SK-N-SH (cell line): ENCODE data around the gene DOCK3. TPM values are rescaled to one million over a fixed set of nuclear protein-coding genes. Genes with fewer than 3 reads are reported as not detected.

Experiments
- CTCF ChIA-PET: fragments of 300-600, 350-600 bp; formaldehyde crosslinking; extraction: SDS; loops from one replicate; lab custom pipeline; 2021; lab: Yijun Ruan, JAX
- POLR2A ChIA-PET: fragments of 350-600 bp; sonication (Branson Sonifier 250); formaldehyde crosslinking; extraction: SDS; loops from one replicate; lab custom pipeline; 2020; ENCODE audit warnings: antibody characterized with exemption, inconsistent platforms; lab: Yijun Ruan, JAX
- DNase-seq: peaks from one replicate; pipeline ENCODE4 v3.0.0; 2012
- H2AFZ ChIP-seq: fragments of 200-600 bp; sonication (generic); 2 replicates; pipeline ENCODE4 v1.8.1; 2016; ENCODE audit warnings: antibody characterized with exemption, mild to moderate bottlenecking, low read depth
- H3F3A ChIP-seq: fragments of 200-600 bp; sonication (generic); replicated peaks from 2 replicates; pipeline ENCODE3; 2016; ENCODE audit warnings: antibody characterized with exemption, mild to moderate bottlenecking; ENCODE audit not compliant: insufficient read depth
- H3K27ac ChIP-seq, 2 experiments: fragments of 200-500 bp in 1 of 2; fragments of 200-600 bp in 1 of 2; sonication (Bioruptor generic) in 1 of 2; sonication (generic), shearing (Covaris generic) in 1 of 2; 2 replicates each; pipeline versions ENCODE4 v1.5.1 to v1.6.1; 2014 to 2016; ENCODE audit warnings: low read depth in 2 of 2, inconsistent platforms in 1 of 2, low read length in 1 of 2, mild to moderate bottlenecking in 1 of 2, mixed read lengths in 1 of 2
- H3K27me3 ChIP-seq: fragments of 200-600 bp; sonication (generic), shearing (Covaris generic); 2 replicates; pipeline ENCODE4 v1.6.1; 2016; ENCODE audit warnings: mixed run types; ENCODE audit not compliant: insufficient read depth
- H3K36me3 ChIP-seq, 2 experiments: fragments of 200-500 bp in 1 of 2; fragments of 200-600 bp in 1 of 2; sonication (Bioruptor generic) in 1 of 2; sonication (generic) in 1 of 2; replicated peaks in 1 of 2; 2 replicates each; pipeline versions ENCODE3 to v1.5.1; 2014 to 2016; ENCODE audit warnings: low read length in 1 of 2, mild to moderate bottlenecking in 1 of 2; ENCODE audit not compliant: insufficient read depth in 2 of 2, control insufficient read depth in 1 of 2
- H3K4me1 ChIP-seq, 2 experiments: fragments of 200-500 bp in 1 of 2; fragments of 200-600 bp in 1 of 2; sonication (Bioruptor generic) in 1 of 2; sonication (generic), shearing (Covaris generic) in 1 of 2; 2 replicates each; pipeline versions ENCODE4 v1.5.1 to v1.6.1; 2014 to 2016; ENCODE audit warnings: low read depth in 1 of 2, low read length in 1 of 2, mixed run types in 1 of 2; ENCODE audit not compliant: insufficient read depth in 2 of 2, control insufficient read depth in 1 of 2
- H3K4me2 ChIP-seq: fragments of 200-600 bp; sonication (generic), shearing (Covaris generic); 2 replicates; pipeline ENCODE4 v1.6.1; 2017; ENCODE audit warnings: mixed run types
- H3K4me3 ChIP-seq, 2 experiments: fragments of 200-500 bp in 1 of 2; fragments of 200-600 bp in 1 of 2; sonication (Bioruptor generic) in 1 of 2; sonication (generic), shearing (Covaris generic) in 1 of 2; 2 replicates each; pipeline versions ENCODE4 v1.5.1 to v1.8.1; 2014 to 2016; ENCODE audit warnings: low read depth in 2 of 2, inconsistent platforms in 1 of 2, low read length in 1 of 2, mild to moderate bottlenecking in 1 of 2, mixed read lengths in 1 of 2, moderate library complexity in 1 of 2
- H3K79me2 ChIP-seq: fragments of 200-600 bp; sonication (generic); 2 replicates; pipeline ENCODE4 v1.8.1; 2017; ENCODE audit warnings: mild to moderate bottlenecking; ENCODE audit not compliant: insufficient read depth
- H3K9ac ChIP-seq: fragments of 200-600 bp; sonication (generic); 2 replicates; pipeline ENCODE4 v1.6.1; 2017; ENCODE audit warnings: mixed run types
- H3K9me2 ChIP-seq: fragments of 200-600 bp; sonication (generic); 2 replicates; pipeline ENCODE4 v1.6.1; 2017; ENCODE audit warnings: mixed run types
- H3K9me3 ChIP-seq: fragments of 200-600 bp; sonication (generic); 2 replicates; pipeline ENCODE4 v1.6.1; 2017; ENCODE audit warnings: mixed run types, mild to moderate bottlenecking, moderate library complexity
- H4K20me1 ChIP-seq: fragments of 200-600 bp; sonication (generic); 2 replicates; pipeline ENCODE4 v1.6.1; 2017; ENCODE audit warnings: mild to moderate bottlenecking, mixed run types; ENCODE audit not compliant: insufficient read depth
- CHD2 ChIP-seq: fragments of 150-350 bp; IDR thresholded peaks from 2 replicates; pipeline ENCODE4 v1.6.1; 2018; ENCODE audit warnings: low read length; ENCODE audit not compliant: partially characterized antibody
- CTCF ChIP-seq: fragments of 200-600 bp; sonication (generic); IDR thresholded peaks from 2 replicates; pipeline ENCODE4 v1.6.1; 2017; ENCODE audit warnings: antibody characterized with exemption, mild to moderate bottlenecking, moderate library complexity
- ELF1 ChIP-seq: IDR thresholded peaks from 2 replicates; pipeline ENCODE4 v1.4.0; 2012
- EP300 ChIP-seq, 2 experiments: IDR thresholded peaks; 2 replicates each; pipeline versions ENCODE4 v1.4.0 to v1.6.1; 2012; ENCODE audit warnings: borderline replicate concordance in 1 of 2, low read depth in 1 of 2, low read length in 1 of 2
- EZH2phosphoT487 ChIP-seq: fragments of 200-600 bp; sonication (generic); IDR thresholded peaks from 2 replicates; pipeline ENCODE4 v1.6.1; 2017; ENCODE audit warnings: low read depth, mixed run types, mild to moderate bottlenecking, antibody characterized with exemption, moderate library complexity, borderline replicate concordance
- FOSL2 ChIP-seq: IDR thresholded peaks from 2 replicates; pipeline ENCODE4 v1.4.0; 2012; ENCODE audit warnings: low read depth, mild to moderate bottlenecking, moderate library complexity, borderline replicate concordance
- IRF3 ChIP-seq: fragments of 150-350 bp; IDR thresholded peaks from 2 replicates; pipeline ENCODE4 v1.6.1; 2016; ENCODE audit warnings: mild to moderate bottlenecking, low read depth, low read length
- JUND ChIP-seq: IDR thresholded peaks from 2 replicates; pipeline ENCODE4 v1.4.0; 2012
- NRF1 ChIP-seq: IDR thresholded peaks from 2 replicates; pipeline ENCODE4 v1.6.1; 2012; ENCODE audit warnings: low read depth, mild to moderate bottlenecking, low read length
- POLR2AphosphoS5 ChIP-seq: IDR thresholded peaks from 2 replicates; pipeline ENCODE4 v1.6.1; 2012; ENCODE audit warnings: low read depth, low read length
- RAD21 ChIP-seq: IDR thresholded peaks from 2 replicates; pipeline ENCODE4 v1.6.1; 2012; ENCODE audit warnings: mild to moderate bottlenecking, low read length
- RFX5 ChIP-seq: IDR thresholded peaks from 2 replicates; pipeline ENCODE4 v1.6.1; 2012; ENCODE audit warnings: mild to moderate bottlenecking, improper control_type of control experiment, low read length
- TAF1 ChIP-seq: IDR thresholded peaks from 2 replicates; pipeline ENCODE4 v1.6.1; 2012; ENCODE audit warnings: low read depth, mild to moderate bottlenecking, low read length, moderate library complexity, borderline replicate concordance
- USF2 ChIP-seq: fragments of 150-350 bp; IDR thresholded peaks from 2 replicates; pipeline ENCODE4 v1.6.1; 2017; ENCODE audit warnings: antibody characterized with exemption, low read length, low read depth, borderline replicate concordance
- YY1 ChIP-seq: IDR thresholded peaks from 2 replicates; pipeline ENCODE4 v1.4.0; 2012; ENCODE audit warnings: low read depth, mild to moderate bottlenecking
- polyA plus RNA-seq, 3 experiments: library from polyadenylated mRNA; depleted of rRNA; stranded (reverse); fragments of >200 nt; gene quantifications; 2 replicates each; pipeline ENCODE4 v1.2.3, GENCODE V29; 2012

Gene DOCK3
- polyA plus RNA-seq, 1 of the 3 experiments (the other 2 are of a cell fraction) = 0.05 TPM

GRCh38 chr3:51024121-51024520 lies 349.4 kb downstream of the DOCK3 start:
- Histone ChIP-seq H3K27me3 (no peaks in the 10 kb centered on the region), H3K27ac (no peak overlapping the region), H3K9ac (no peak overlapping the region), H3K36me3 (no peaks in the 10 kb centered on the region), H4K20me1 (no peaks in the 10 kb centered on the region), H3K9me2 (no peaks in the 10 kb centered on the region), H3K4me3 (no peak overlapping the region), H3K4me1 (no peaks in the 10 kb centered on the region), H3F3A (no peaks in the 10 kb centered on the region), H3K4me2 (no peak overlapping the region), H2AFZ (no peak overlapping the region), H3K9me3 (no peaks in the 10 kb centered on the region), H3K79me2 (no peaks in the 10 kb centered on the region; the same call in 1 of the 2 replicates)
- ChIA-PET POLR2A (no interaction called here), CTCF (interaction anchor here (0.7 kb wide), 1 partner anchor 36 kb away, joined by 3 read pairs; no protein-coding TSS in a partner anchor)
- DNase-seq = no peak
- TF ChIP-seq JUND = no peak
- no peak for TF ChIP-seq POLR2AphosphoS5
- TF ChIP-seq CHD2 = no peak
- no peak for TF ChIP-seq IRF3
- TF ChIP-seq USF2 = no peak
- TF ChIP-seq EP300 (IDR thresholded peaks at IDR 0.05; ENCODE audit: borderline replicate concordance in 1 of 2, low read depth in 1 of 2, low read length in 1 of 2) = no peak
- TF ChIP-seq RFX5 = no peak
- no peak for TF ChIP-seq EZH2phosphoT487
- no peak for TF ChIP-seq TAF1
- no peak for TF ChIP-seq RAD21
- no peak for TF ChIP-seq CTCF
- no peak for TF ChIP-seq YY1
- TF ChIP-seq ELF1 = no peak
- no peak for TF ChIP-seq NRF1
- TF ChIP-seq FOSL2 = no peak
